K562 (cell line): ENCODE data around the gene SLC16A2. TPM values are rescaled to one million over a fixed set of nuclear protein-coding genes. Genes with fewer than 3 reads are reported as not detected.

ENCODE experiments used
- ATAC-seq: fragments of 200-7000 bp; cut with Tn5 transposase; 3 replicates; pipeline ENCODE4 v1.9.1; 2020; ENCODE audit warnings: moderate library complexity
- BruUV-seq: library from RNA; stranded (reverse); fragments of 400-500 nt; replicated peaks from 2 replicates; lab custom pipeline; 2021; lab: Mats Ljungman, UMichigan
- CTCF ChIA-PET: fragments of 300-600 bp; formaldehyde crosslinking; extraction: SDS; loops from one replicate; lab custom pipeline; 2021; ENCODE audit warnings: low intra/inter-chr PET ratio; lab: Yijun Ruan, JAX
- POLR2A ChIA-PET: fragments of 300-600, 350-650 bp; sonication (Branson Sonifier 250); formaldehyde crosslinking; extraction: SDS; loops from one replicate; lab custom pipeline; 2021; ENCODE audit warnings: antibody characterized with exemption, inconsistent platforms; lab: Yijun Ruan, JAX
- DNase-seq, 4 experiments: peaks; one replicate each; pipeline versions ENCODE4 v3.0.0 to v3.0.0-alpha.2; 2011 to 2018; ENCODE audit warnings: low spot score in 3 of 4, mixed read lengths in 3 of 4; ENCODE audit errors: extremely low read depth in 1 of 4
- FAIRE-seq: peaks from 2 replicates; lab custom pipeline; 2011; peaks lifted over from hg19 to GRCh38; lab: Jason Lieb, UNC
- H2AFZ ChIP-seq: 2 replicates; pipeline ENCODE4 v1.6.0; 2011; ENCODE audit warnings: low read depth, low read length, control low read depth, inconsistent platforms
- H3K27ac ChIP-seq: fragments of 200-600 bp; 3 replicates; pipeline ENCODE4 v1.8.0; 2011; ENCODE audit warnings: low read depth, mild to moderate bottlenecking, control low read depth, inconsistent platforms, low read length, moderate library complexity, mixed read lengths; ENCODE audit errors: extremely low read depth
- H3K27me3 ChIP-seq, 2 experiments: fragments of 300-600 bp in 1 of 2; 2 replicates in 1 of 2; 3 replicates in 1 of 2; pipeline versions ENCODE4 v1.6.0 to v1.8.0; 2011; ENCODE audit warnings: inconsistent platforms in 2 of 2, low read length in 2 of 2, mild to moderate bottlenecking in 1 of 2, mixed read lengths in 1 of 2, moderate library complexity in 1 of 2; ENCODE audit not compliant: control insufficient read depth in 2 of 2, insufficient read depth in 2 of 2
- H3K36me3 ChIP-seq: fragments of 300-600 bp; 3 replicates; pipeline ENCODE4 v1.8.0; 2011; ENCODE audit warnings: mild to moderate bottlenecking, low read length, inconsistent platforms; ENCODE audit not compliant: control insufficient read depth, insufficient read depth
- H3K4me1 ChIP-seq, 2 experiments: fragments of 200-600 bp in 1 of 2; replicated peaks in 1 of 2; 2 replicates in 1 of 2; 3 replicates in 1 of 2; pipeline versions ENCODE4 v1.5.1 to v1.8.0; 2011; ENCODE audit warnings: inconsistent platforms in 2 of 2, low read length in 2 of 2, mild to moderate bottlenecking in 1 of 2, mixed read lengths in 1 of 2, moderate library complexity in 1 of 2; ENCODE audit not compliant: control insufficient read depth in 2 of 2, insufficient read depth in 2 of 2
- H3K4me2 ChIP-seq: 2 replicates; pipeline ENCODE4 v1.6.1; 2011; ENCODE audit warnings: low read length, control low read depth, inconsistent platforms, mixed read lengths; ENCODE audit not compliant: insufficient read depth
- H3K4me3 ChIP-seq: fragments of 200-600 bp; sonication (generic), shearing (Covaris generic); 2 replicates; pipeline ENCODE4 v1.5.1; 2016; ENCODE audit warnings: control low read depth, inconsistent platforms
- H3K79me2 ChIP-seq: fragments of 200-600 bp; 3 replicates; pipeline ENCODE4 v1.8.0; 2011; ENCODE audit warnings: low read length, inconsistent platforms; ENCODE audit not compliant: control insufficient read depth, insufficient read depth
- H3K9ac ChIP-seq, 2 experiments: 2 replicates each; pipeline versions ENCODE4 v1.6.0 to v1.6.1; 2011; ENCODE audit warnings: low read depth in 2 of 2, low read length in 2 of 2, control low read depth in 1 of 2, inconsistent platforms in 1 of 2, mild to moderate bottlenecking in 1 of 2, mixed read lengths in 1 of 2; ENCODE audit not compliant: insufficient read depth in 1 of 2
- H3K9me1 ChIP-seq: one replicate; pipeline ENCODE4 v1.6.0; 2011; ENCODE audit warnings: inconsistent platforms, mild to moderate bottlenecking, low read length, moderate library complexity; ENCODE audit not compliant: control insufficient read depth, insufficient read depth
- H3K9me3 ChIP-seq: replicated peaks from 2 replicates; pipeline ENCODE4 v1.5.1; 2011; ENCODE audit warnings: low read depth, low read length, inconsistent platforms; ENCODE audit not compliant: control insufficient read depth, insufficient read depth
- H4K20me1 ChIP-seq: replicated peaks from 2 replicates; pipeline ENCODE4 v1.6.1; 2011; ENCODE audit warnings: low read length, inconsistent platforms, mixed read lengths; ENCODE audit not compliant: control insufficient read depth, insufficient read depth
- BMI1 ChIP-seq: fragments of 150-350 bp; IDR thresholded peaks from 2 replicates; pipeline ENCODE4 v1.6.1; 2014; ENCODE audit warnings: low read length
- DDX20 ChIP-seq: fragments of 450-650 bp; IDR thresholded peaks from 2 replicates; pipeline ENCODE4 v1.6.1; 2016; ENCODE audit warnings: missing genetic modification characterization, low read depth, mild to moderate bottlenecking, missing compliant biosample characterization, moderate library complexity
- ETV1 ChIP-seq: fragments of 450-650 bp; conservative IDR thresholded peaks from 2 replicates; pipeline ENCODE4 v1.6.1; 2016; ENCODE audit warnings: missing genetic modification characterization, control low read depth, low read depth, missing compliant biosample characterization
- NEUROD1 ChIP-seq: fragments of 150-350 bp; IDR thresholded peaks from 2 replicates; pipeline ENCODE4 v1.6.1; 2014; ENCODE audit warnings: borderline replicate concordance, low read length, low read depth; ENCODE audit not compliant: partially characterized antibody
- SMAD1 ChIP-seq: fragments of 150-350 bp; IDR thresholded peaks from 2 replicates; pipeline ENCODE4 v1.6.1; 2014; ENCODE audit warnings: low read length, low read depth; ENCODE audit not compliant: partially characterized antibody
- ZNF707 ChIP-seq: fragments of 250-450 bp; sonication (Bioruptor Pico); conservative IDR thresholded peaks from 2 replicates; pipeline ENCODE4 v1.8.0; 2022; ENCODE audit warnings: inconsistent platforms, mild to moderate bottlenecking, moderate library complexity
- WGBS: fragments of 100-300 bp; shearing (Covaris generic); methylation state at CpG from one replicate; pipeline ENCODE4 v1.1.6; 2016; ENCODE audit warnings: low coverage, mixed read lengths; ENCODE audit not compliant: insufficient coverage; ENCODE audit errors: missing lambda C conversion rate; 5-methylcytosine and 5-hydroxymethylcytosine counted together
- in situ Hi-C: fragments of 300-500 bp; cut with MboI; formaldehyde crosslinking; loops from 4 replicates; pipeline ENCODE4 v1.15.0; 2018; ENCODE audit warnings: inconsistent platforms, mixed read lengths
- intact Hi-C: fragments of 100-400 bp; cut with micrococcal nuclease; formaldehyde crosslinking; loops from 2 replicates; pipeline ENCODE4 v1.14.2; 2022
- polyA plus RNA-seq, 8 experiments: library from polyadenylated mRNA; depleted of rRNA in 4 of 8; stranded (reverse) in 5 of 8; unstranded in 3 of 8; fragments of >200 nt; fragmentation: Nextera tagmentation in 2 of 8; fragmentation: Illumina TruSeq in 1 of 8; extraction: Ambion mirVana in 2 of 8; extraction: Trizol in 1 of 8; gene quantifications; 2 replicates each; pipeline versions ENCODE4 v1.2.1 to v1.2.3, GENCODE V29; 2011 to 2014; ENCODE audit warnings: inconsistent platforms in 1 of 8, missing spikeins in 1 of 8
- total RNA-seq, 7 experiments: library from RNA; depleted of rRNA in 6 of 7; stranded (reverse); fragments of >200 nt in 6 of 7; fragmentation: Illumina TruSeq in 2 of 7; extraction: Trizol in 2 of 7; gene quantifications; 2 replicates each; pipeline versions ENCODE4 v1.2.1 to v1.2.3, GENCODE V29; 2011 to 2021; ENCODE audit warnings: low replicate concordance in 1 of 7
- TF ChIP-seq, protein P1 (sequence below), 2 experiments: fragments of 450-650 bp; IDR thresholded peaks; 2 replicates each; pipeline ENCODE4 v1.6.1; 2016; ENCODE audit warnings: mild to moderate bottlenecking in 2 of 2, borderline replicate concordance in 1 of 2, low read depth in 1 of 2, moderate library complexity in 1 of 2

Gene SLC16A2
- total and polyA plus RNA-seq, 9 of the 15 experiments (the other 6 are each of a cell fraction or from before 2014, with no cell fraction given) = 0.07 TPM; not detected in 8

DNA sequence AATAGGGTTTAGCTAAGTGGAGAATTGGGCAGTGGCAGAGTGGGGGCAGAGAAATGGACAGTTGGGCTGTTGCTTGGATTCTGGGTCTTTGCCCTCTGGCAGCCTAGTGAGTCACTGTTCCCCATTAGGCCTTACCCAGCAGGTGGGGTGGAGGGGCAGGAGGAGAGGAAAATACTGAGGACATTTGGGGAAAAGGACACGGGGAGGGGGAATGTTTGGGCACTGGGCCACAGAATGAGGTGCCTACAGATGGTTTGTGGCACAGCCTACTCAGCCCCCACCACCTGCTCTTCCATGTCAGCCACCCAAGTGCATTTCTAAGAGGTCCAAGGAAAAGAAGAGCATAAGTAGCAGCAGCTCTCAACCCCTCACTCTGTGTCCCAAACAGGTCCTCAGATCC is 13.0 kb downstream of the SLC16A2 start:
- POLR2A ChIA-PET = no interaction called here
- H3K27me3 ChIP-seq = no peaks in the 10 kb centered on the region
- CTCF ChIA-PET = no interaction called here
- H3K4me3 ChIP-seq = no peak overlapping the region
- H3K36me3 ChIP-seq = no peaks in the 10 kb centered on the region
- ATAC-seq = no peak
- intact Hi-C loops (no loop called here), in situ Hi-C loops (no loop called here)
- no peak overlapping the region for H3K9ac ChIP-seq
- no peak for DNase-seq
- H3K4me1 ChIP-seq = no peaks in the 10 kb centered on the region
- no peaks in the 10 kb centered on the region for H4K20me1 ChIP-seq
- H3K79me2 ChIP-seq = no peaks in the 10 kb centered on the region
- no peak overlapping the region for H2AFZ ChIP-seq
- no peaks in the 10 kb centered on the region for H3K9me3 ChIP-seq
- H3K9me1 ChIP-seq = no peaks in the 10 kb centered on the region
- no peak overlapping the region for H3K27ac ChIP-seq
- BruUV-seq = no TSS peak
- H3K4me2 ChIP-seq = no peak overlapping the region
- WGBS = no CpG with 5 or more reads among the region's 1 CpG
- no peak for FAIRE-seq
- TF ChIP-seq, protein P1, sequence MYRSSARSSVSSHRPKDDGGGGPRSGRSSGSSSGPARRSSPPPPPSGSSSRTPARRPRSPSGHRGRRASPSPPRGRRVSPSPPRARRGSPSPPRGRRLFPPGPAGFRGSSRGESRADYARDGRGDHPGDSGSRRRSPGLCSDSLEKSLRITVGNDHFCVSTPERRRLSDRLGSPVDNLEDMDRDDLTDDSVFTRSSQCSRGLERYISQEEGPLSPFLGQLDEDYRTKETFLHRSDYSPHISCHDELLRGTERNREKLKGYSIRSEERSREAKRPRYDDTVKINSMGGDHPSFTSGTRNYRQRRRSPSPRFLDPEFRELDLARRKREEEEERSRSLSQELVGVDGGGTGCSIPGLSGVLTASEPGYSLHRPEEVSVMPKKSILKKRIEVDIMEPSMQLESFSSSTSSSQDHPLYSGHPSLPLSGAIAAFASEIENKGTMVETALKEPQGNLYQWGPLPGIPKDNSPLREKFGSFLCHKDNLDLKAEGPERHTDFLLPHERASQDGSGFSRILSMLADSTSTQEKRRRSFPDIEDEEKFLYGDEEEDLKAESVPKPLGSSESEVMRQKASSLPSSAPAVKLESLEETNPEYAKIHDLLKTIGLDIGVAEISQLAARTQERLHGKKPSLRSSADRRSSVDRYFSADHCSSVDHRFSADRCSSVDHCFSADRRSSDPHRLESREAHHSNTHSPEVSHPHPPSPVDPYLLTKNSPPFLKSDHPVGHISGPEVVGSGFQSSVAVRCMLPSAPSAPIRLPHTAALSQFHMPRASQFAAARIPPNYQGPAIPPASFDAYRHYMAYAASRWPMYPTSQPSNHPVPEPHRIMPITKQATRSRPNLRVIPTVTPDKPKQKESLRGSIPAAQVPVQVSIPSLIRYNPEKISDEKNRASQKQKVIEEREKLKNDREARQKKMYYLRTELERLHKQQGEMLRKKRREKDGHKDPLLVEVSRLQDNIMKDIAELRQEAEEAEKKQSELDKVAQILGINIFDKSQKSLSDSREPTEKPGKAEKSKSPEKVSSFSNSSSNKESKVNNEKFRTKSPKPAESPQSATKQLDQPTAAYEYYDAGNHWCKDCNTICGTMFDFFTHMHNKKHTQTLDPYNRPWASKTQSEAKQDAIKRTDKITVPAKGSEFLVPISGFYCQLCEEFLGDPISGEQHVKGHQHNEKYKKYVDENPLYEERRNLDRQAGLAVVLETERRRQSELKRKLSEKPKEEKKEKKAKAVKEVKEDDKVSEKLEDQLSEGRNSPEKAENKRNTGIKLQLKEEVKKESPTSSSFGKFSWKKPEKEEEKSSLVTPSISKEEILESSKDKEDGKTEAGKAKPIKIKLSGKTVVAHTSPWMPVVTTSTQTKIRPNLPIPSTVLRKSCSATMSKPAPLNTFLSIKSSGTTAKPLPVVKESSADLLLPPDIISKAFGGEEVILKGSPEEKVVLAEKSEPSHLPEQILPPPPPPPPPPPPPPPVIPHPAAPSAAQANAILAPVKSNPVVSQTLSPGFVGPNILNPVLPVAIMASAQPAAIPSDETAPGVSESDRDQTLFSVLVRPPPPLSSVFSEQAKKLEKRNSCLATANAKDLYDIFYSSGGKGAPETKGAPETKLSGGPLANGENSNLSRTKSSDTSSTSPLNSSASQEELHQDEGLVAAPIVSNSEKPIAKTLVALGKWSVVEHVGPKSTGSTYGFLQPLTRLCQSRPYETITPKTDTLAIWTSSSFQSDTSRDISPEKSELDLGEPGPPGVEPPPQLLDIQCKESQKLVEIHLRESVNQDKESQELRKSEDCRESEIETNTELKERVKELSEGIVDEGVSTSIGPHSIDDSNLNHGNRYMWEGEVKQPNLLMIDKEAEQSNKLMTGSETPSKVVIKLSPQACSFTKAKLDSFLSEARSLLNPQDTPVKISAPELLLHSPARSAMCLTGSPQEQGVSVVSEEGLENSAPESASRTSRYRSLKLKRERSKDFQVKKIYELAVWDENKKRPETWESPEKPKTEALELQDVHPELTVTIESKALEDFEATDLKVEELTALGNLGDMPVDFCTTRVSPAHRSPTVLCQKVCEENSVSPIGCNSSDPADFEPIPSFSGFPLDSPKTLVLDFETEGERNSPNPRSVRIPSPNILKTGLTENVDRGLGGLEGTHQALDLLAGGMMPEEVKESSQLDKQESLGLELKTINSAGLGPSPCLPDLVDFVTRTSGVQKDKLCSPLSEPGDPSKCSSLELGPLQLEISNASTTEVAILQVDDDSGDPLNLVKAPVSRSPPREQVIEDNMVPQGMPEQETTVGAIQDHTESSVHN (IDR thresholded peaks at IDR 0.05; ENCODE audit: borderline replicate concordance in 1 of 2, low read depth in 1 of 2) = no peak
- TF ChIP-seq ZNF707 (CRISPR knock-in tag) (no peak), DDX20 (tag) (no peak), ETV1 (tag) (no peak), BMI1 (no peak), SMAD1 (no peak), NEUROD1 (no peak)
